ENCODE results near the gene SYT14. TPM values are rescaled to one million over a fixed set of nuclear protein-coding genes. Genes with fewer than 3 reads are reported as not detected.

The SYT14 gene
- polyA plus RNA-seq, 2 of the 4 experiments (the other 2 are of a cell fraction) = 0.01 to 0.06 TPM

Other genes starting within 250 kb of the SYT14 start
- gene HSD11B1, start 233.4 kb upstream of the SYT14 start, polyA plus RNA-seq (2011; rRNA removed) = 0.17 TPM in 1 of 2 replicates, not detected in the other
- gene HSD11B1, start 233.4 kb upstream of the SYT14 start, polyA plus RNA-seq (2017; fragmentation: RNase III; extraction: RNeasy Plus Mini Kit Qiagen cat#74134 plus additional on column Dnase treatment) = not detected in 3 replicates
- not detected in 2 replicates for gene TRAF3IP3, start 182.2 kb upstream of the SYT14 start, polyA plus RNA-seq (2011; rRNA removed)
- not detected in 3 replicates for gene TRAF3IP3, start 182.2 kb upstream of the SYT14 start, polyA plus RNA-seq (2017; fragmentation: RNase III; extraction: RNeasy Plus Mini Kit Qiagen cat#74134 plus additional on column Dnase treatment)
- 3.3 TPM in 2 replicates for gene C1orf74, start 153.7 kb upstream of the SYT14 start, polyA plus RNA-seq (2011; rRNA removed)
- gene C1orf74, start 153.7 kb upstream of the SYT14 start, polyA plus RNA-seq (2017; fragmentation: RNase III; extraction: RNeasy Plus Mini Kit Qiagen cat#74134 plus additional on column Dnase treatment) = 2.0 to 2.4 TPM (median 2.4 TPM) in 3 replicates
- 0.22 and 0.25 TPM in 2 replicates for gene IRF6, start 132.1 kb upstream of the SYT14 start, polyA plus RNA-seq (2011; rRNA removed)
- 0.03 to 0.08 TPM (median 0.05 TPM) in 3 replicates for gene IRF6, start 132.1 kb upstream of the SYT14 start, polyA plus RNA-seq (2017; fragmentation: RNase III; extraction: RNeasy Plus Mini Kit Qiagen cat#74134 plus additional on column Dnase treatment)
- 16.5 and 16.7 TPM in 2 replicates for gene UTP25, start 110.2 kb upstream of the SYT14 start, polyA plus RNA-seq (2011; rRNA removed)
- gene UTP25, start 110.2 kb upstream of the SYT14 start, polyA plus RNA-seq (2017; fragmentation: RNase III; extraction: RNeasy Plus Mini Kit Qiagen cat#74134 plus additional on column Dnase treatment) = 8.4 to 8.7 TPM (median 8.7 TPM) in 3 replicates